Non-pigmented ciliary epithelial cell (primary cell): ENCODE results near the gene MIA.
A peak's percentile ranks its signal among the peaks of the same experiment; 100 is the strongest.
"Not testable (repeated sequence)": the region's sequence is repeated elsewhere in the genome, so short reads cannot be mapped to it uniquely, and the experiment has no call there.

Source experiments
- DNase-seq: peaks from one replicate; pipeline ENCODE4 v3.0.0-alpha.2; 2010; ENCODE audit warnings: low read depth

Gene MIA

DNA sequence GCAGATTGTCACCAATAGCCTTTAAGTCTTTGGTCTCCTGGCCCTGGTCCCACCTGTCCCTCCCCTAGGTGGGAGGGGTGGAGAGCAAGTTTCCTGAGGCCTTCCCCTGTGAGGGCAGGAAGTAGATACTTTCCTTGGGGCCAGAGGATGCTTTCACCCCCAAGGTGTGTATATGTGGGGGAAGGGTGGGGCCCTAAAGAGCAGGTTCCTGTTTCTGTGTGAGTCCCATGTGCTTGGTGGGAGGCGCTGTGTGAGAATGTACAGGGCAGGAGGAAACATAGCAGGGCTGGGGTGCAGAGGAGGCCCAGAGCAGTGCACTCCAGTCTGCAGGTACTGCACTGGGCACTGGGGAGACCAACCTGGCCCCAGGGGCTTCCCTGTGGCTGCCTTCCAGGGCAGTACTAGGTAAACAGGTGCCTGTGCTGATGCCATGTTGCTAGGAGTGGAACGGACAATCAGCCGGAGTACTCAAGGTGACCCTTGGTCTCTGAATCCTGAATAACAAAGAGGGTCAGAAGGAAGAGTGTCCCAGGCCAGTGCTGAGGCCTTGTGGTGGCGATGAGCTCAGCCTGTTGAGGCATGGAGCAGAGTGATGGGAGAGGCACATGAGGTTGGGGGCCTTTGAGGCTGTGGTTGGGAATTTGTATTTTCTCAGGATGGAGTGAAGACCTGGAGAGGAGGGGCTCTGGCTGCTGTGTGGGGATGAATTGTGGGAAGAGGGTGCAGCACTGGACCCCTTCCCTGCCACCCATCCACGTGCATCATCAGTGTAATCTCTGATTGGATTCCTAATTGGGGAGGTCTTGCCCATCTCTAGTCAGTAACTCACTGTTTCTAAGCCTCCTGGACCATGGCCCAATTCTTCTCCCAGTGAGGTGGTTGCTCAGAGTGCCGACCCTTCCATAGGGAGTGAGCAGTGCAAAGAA, 28.8 kb downstream of the MIA start:
- DNase-seq, result no peak

DNA sequence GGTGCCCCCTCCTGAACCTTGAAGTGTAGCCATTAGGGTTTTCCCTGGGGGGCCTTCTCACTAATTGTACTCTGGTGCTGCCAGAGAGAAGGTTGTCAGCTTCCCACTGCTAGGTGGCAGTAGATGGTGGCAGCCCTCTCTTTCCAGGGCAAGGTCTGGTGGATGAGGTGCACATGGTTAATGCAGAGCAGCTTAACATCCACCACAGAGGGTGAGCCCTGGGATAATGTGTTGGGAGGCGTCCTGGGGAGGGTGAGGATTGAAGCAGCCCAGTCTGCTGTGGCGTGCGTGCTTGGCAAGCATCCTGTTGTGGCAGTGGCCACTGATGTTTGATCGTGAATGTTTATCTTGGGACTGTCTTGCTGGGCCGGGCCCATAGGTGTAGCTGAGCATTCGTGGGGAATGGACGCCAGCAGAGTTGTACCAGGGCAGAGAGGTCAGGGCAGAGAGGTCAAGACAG, 29.5 kb downstream of the MIA start:
- no peak for DNase-seq

DNA sequence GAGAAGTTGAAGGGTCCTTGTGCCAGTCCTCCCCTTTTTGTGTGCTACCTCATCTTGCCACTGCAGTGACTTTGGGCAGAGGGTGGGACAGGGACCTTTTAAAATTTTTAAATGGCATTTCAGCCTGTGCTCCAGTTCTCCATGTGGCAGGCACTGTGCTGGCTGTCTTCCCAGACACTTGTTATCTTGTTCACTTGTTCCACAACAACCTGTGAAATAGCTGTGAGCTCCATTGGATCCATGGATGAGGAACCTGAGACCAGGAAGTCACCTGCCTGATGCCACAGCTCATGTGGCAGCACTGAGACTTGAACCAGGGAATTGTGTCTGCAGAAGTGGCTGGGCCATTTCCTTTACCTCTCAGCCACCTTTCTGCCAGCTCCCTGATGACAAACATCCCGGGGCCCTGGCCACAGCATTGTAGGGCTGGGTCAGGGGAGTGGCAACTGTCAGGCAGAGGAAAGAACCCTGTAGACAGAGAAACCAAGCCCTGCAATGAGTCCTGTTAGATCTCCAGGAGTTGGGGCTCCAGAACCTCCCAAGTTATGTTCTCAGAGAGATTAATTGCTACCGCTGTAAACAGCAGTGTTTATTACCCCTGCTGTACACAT, 30.0 kb downstream of the MIA start:
- no peak for DNase-seq

GRCh38 chr19:40806423-40807146, 31.3 kb downstream of the MIA start:
- peak; percentile 77 for DNase-seq

GRCh38 chr19:40807147-40808020, 32.1 kb downstream of the MIA start:
- no peak for DNase-seq

DNA sequence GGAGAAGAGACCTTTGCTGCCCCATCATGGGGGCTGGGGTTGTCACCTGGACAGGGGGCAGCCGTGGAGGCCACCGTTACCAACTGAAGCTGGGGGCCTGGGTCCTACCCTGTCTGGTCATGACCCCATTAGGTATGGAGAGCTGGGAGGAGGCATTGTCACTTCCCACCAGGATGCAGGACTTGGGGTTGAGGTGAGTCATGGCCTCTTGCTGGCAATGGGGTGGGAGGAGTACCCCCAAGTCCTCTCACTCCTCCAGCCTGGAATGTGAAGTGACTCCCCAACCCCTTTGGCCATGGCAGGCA, 32.7 kb downstream of the MIA start:
- no peak for DNase-seq

DNA sequence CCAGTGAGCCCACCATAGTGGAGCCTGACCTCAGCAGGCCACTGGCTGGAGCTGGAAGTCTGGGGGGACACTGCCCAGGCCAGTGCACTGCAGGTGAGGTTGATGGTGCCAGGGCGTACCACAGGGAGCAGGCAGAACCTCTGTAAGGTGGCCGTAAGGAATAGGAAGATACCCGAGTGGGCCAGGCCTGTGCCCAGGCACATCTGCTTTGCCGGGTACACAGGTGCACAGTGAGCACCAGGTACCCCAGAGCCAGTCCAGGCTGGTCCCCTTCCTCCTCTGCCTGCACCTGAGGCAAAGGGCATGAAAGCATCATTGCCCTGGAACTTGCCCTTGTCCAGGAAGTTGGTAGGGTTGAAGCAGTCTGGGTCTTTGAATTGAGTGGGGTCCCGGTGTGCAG, 33.2 kb downstream of the MIA start:
- DNase-seq, result no peak

- DNase-seq, result no peak
Measured at GRCh38 chr19:40809358-40810086, 34.2 kb downstream of the MIA start.

- DNase-seq, result no peak
Measured at GRCh38 chr19:40810160-40810559, 34.8 kb downstream of the MIA start.

DNA sequence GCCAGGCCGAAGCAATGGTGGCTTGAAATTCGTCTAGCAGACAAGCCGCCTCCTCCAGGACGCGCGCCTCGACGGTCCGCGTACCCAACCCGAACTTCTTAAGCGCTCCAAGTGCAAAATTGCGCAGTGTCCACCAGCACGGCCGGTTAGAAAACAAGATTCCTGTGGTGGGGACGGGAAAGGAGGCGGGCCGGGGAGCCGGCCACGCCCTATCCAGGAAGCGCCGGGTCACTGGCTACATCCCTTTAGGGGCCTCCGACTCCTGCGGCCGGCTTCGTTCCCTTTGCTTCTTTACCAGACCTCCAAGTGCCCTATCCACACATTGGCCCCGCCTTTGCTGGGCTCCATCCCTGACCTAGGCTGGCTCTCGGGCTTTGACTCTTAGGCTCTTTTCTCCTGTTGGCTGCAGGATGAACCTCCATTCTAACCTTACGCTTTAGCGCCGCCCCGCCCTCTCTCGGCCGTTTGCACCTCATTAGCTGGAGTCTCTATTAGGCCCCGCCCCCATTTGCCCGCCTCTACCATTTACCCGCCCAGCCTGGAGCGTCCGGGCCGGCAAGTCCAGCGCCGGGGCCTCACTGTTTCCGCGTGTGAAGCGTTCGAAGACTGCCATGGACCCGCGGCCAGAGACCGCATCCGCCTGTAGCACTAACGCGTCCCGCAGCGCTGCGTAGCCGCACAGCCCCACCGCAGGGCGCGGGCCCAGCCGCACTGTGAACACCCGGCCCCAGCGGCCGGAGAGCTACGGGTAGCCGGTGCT, 35.5 kb downstream of the MIA start:
- DNase-seq, result not testable (repeated sequence)

- DNase-seq, result no peak
Measured at GRCh38 chr19:40811478-40812341, 36.4 kb downstream of the MIA start.

GRCh38 chr19:40812571-40812970, 37.2 kb downstream of the MIA start:
- DNase-seq, result not testable (repeated sequence)

- DNase-seq, result no peak
Measured at GRCh38 chr19:40813182-40813581, 37.9 kb downstream of the MIA start.

GRCh38 chr19:40815223-40815622, 39.9 kb downstream of the MIA start:
- no peak for DNase-seq

DNA sequence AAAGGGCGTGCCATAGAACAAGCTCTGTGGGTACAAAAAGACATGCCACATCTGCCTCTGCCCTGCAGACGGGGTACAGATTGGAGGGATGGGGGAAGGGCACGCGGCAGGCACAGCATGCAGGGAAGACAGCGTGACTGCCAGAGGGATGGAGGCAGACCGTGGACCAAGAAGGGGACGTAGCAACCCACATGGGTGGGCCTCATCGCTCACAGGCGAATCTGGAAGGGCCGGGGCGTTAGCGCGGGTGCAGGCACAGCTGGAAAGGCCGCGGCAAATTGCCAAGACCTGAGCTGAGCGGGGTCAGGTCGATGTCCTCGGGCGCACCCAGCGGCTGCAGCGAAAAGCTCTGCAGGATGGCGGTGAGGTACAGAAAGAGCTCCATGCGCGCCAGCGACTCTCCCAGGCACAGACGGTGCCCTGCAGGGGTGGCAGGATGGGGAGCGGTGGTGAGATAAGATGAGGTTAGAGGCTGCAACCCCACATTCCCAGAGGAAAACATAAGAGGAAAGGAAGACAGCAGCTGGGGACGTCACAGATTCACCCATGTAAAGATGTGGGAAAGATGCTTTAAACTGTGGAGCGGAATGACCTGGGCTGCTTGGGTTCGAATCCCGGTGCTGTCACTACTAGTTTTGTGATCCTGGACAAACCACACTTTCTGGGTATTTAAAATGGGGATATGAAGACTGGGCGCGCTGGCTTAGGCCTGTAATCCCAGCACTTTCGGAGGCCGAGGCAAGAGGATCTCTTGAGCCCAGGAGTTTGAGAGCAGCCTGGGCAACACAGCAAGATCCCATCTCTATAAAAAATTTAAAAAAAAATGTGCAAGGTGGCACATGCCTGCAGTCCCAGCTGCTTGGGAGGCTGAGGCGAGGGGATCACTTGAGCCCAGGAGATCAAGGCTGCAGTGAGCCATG, 43.4 kb downstream of the MIA start:
- not testable (repeated sequence) for DNase-seq

DNA sequence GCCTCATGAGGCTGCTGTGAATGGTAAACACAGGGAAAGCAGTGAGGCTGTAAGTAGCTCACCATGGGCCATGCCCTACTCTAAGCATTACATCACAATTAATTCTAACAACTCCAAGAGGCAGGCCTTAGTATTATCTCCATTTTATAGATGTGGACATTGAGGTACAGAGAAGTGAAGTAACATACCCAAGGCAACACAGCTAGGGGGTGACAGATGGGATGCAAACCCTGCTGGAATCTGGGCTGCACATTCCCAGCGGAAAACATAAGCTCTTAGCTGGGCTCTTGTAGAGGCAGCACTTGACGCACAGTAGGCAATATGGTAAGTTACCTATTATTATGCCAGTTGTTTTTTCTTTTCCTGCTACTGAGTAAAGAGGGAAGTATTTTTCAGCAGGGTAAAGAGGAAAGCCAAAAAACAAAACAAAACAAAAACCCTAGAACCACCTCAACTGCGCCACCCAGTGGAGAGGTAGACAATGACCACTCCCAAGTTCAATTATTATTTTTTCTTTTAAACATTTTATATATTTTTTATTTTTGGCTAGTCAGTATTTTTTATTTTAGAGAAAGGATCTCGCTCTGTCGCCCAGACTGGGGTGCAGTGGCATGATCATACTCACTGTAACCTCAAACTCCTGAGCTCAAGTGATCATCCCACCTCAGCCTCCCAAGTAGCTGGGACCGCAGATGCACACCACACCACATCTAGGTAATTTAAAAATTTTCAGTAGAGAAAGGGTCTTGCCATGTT, 44.3 kb downstream of the MIA start:
- not testable (repeated sequence) for DNase-seq

- no peak for DNase-seq
Measured at GRCh38 chr19:40822161-40822560, 46.8 kb downstream of the MIA start.
